KMS-11 (cell line): ENCODE measurements around the gene PKD1.

Experiments used
- H2AFZ ChIP-seq: fragments of 200-600 bp; sonication (generic); 2 replicates; pipeline ENCODE4 v1.6.1; 2016; ENCODE audit warnings: antibody characterized with exemption, mixed run types, low read depth
- H3K27ac ChIP-seq: fragments of 200-600 bp; sonication (generic); 2 replicates; pipeline ENCODE4 v1.6.1; 2016; ENCODE audit warnings: mild to moderate bottlenecking, mixed run types
- H3K27me3 ChIP-seq: fragments of 200-600 bp; sonication (generic); 2 replicates; pipeline ENCODE4 v1.6.1; 2017; ENCODE audit warnings: mild to moderate bottlenecking, low read depth, mixed run types, moderate library complexity; ENCODE audit not compliant: insufficient read depth
- H3K36me3 ChIP-seq: fragments of 200-600 bp; sonication (generic); 2 replicates; pipeline ENCODE4 v1.6.1; 2017; ENCODE audit warnings: mild to moderate bottlenecking, mixed run types; ENCODE audit not compliant: insufficient read depth
- H3K4me1 ChIP-seq: fragments of 200-600 bp; sonication (generic); 2 replicates; pipeline ENCODE4 v1.6.1; 2016; ENCODE audit warnings: mild to moderate bottlenecking, low read depth, mixed run types; ENCODE audit not compliant: poor library complexity, severe bottlenecking
- H3K4me2 ChIP-seq: fragments of 200-600 bp; sonication (generic); 2 replicates; pipeline ENCODE4 v1.7.0; 2016; ENCODE audit warnings: mild to moderate bottlenecking, mixed run types
- H3K4me3 ChIP-seq: fragments of 200-600 bp; sonication (generic); IDR thresholded peaks from 2 replicates; pipeline ENCODE4 v1.6.1; 2017; ENCODE audit warnings: low read depth, low read length, mixed read lengths; ENCODE audit not compliant: insufficient read depth
- H3K79me2 ChIP-seq: fragments of 200-600 bp; sonication (generic); 2 replicates; pipeline ENCODE4 v1.6.1; 2016; ENCODE audit warnings: low read depth, mixed run types; ENCODE audit not compliant: insufficient read depth
- H3K9ac ChIP-seq: fragments of 200-600 bp; sonication (generic); 2 replicates; pipeline ENCODE4 v1.6.1; 2016; ENCODE audit warnings: mild to moderate bottlenecking, mixed run types
- H4K20me1 ChIP-seq: fragments of 200-600 bp; sonication (generic); 2 replicates; pipeline ENCODE4 v1.6.1; 2016; ENCODE audit warnings: mild to moderate bottlenecking, mixed run types; ENCODE audit not compliant: insufficient read depth
- CTCF ChIP-seq: fragments of 200-600 bp; sonication (generic); conservative IDR thresholded peaks from 2 replicates; pipeline ENCODE4 v1.6.1; 2017; ENCODE audit warnings: low read depth, mild to moderate bottlenecking, antibody characterized with exemption, low read length, moderate library complexity, mixed read lengths

The PKD1 gene

GRCh38 chr16:2167068-2167638 lies 31.5 kb upstream of the PKD1 start:
- TF ChIP-seq CTCF = no peak
- Histone ChIP-seq H3K27me3 (no peaks in the 10 kb centered on the region), H3K4me3 (no peak overlapping the region), H3K36me3 (no peaks in the 10 kb centered on the region), H3K27ac (no peak overlapping the region), H3K9ac (no peak overlapping the region), H2AFZ (no peak overlapping the region), H3K79me2 (peaks cover 18% of the 10 kb centered on the region; the same call in 1 of the 2 replicates), H3K4me2 (no peak overlapping the region), H4K20me1 (no peaks in the 10 kb centered on the region), H3K4me1 (peaks cover 11% of the 10 kb centered on the region)

GRCh38 chr16:2166263-2167067 lies 30.8 kb upstream of the PKD1 start:
- Histone ChIP-seq H3K79me2 (peaks cover 25% of the 10 kb centered on the region; the same call in 1 of the 2 replicates), H3K36me3 (no peaks in the 10 kb centered on the region), H3K4me2 (no peak overlapping the region), H3K4me3 (no peak overlapping the region), H3K9ac (no peak overlapping the region), H3K27ac (no peak overlapping the region), H3K4me1 (peaks cover 11% of the 10 kb centered on the region), H4K20me1 (no peaks in the 10 kb centered on the region), H3K27me3 (no peaks in the 10 kb centered on the region), H2AFZ (no peak overlapping the region)
- TF ChIP-seq CTCF = no peak

GRCh38 chr16:2165861-2166260 lies 30.2 kb upstream of the PKD1 start:
- TF ChIP-seq CTCF = no peak
- Histone ChIP-seq H3K4me3 (no peak overlapping the region), H3K4me1 (peaks cover 11% of the 10 kb centered on the region), H4K20me1 (no peaks in the 10 kb centered on the region), H2AFZ (no peak overlapping the region), H3K4me2 (no peak overlapping the region), H3K27me3 (no peaks in the 10 kb centered on the region), H3K27ac (no peak overlapping the region), H3K79me2 (peaks cover 28% of the 10 kb centered on the region; the same call in 1 of the 2 replicates), H3K36me3 (no peaks in the 10 kb centered on the region), H3K9ac (no peak overlapping the region)

- H2AFZ ChIP-seq = no peak overlapping the region
- H3K36me3 ChIP-seq = no peaks in the 10 kb centered on the region
- H3K4me3 ChIP-seq = no peak overlapping the region
- H3K27me3 ChIP-seq = no peaks in the 10 kb centered on the region
- H3K4me2 ChIP-seq = no peak overlapping the region
- peaks cover 10% of the 10 kb centered on the region for H3K4me1 ChIP-seq
- no peaks in the 10 kb centered on the region for H4K20me1 ChIP-seq
- TF ChIP-seq CTCF = no peak
- H3K27ac ChIP-seq = no peak overlapping the region
- H3K9ac ChIP-seq = no peak overlapping the region
- H3K79me2 ChIP-seq = peaks cover 46% of the 10 kb centered on the region
These were observed 27.6 kb upstream of the PKD1 start for GRCh38 chr16:2163211-2163881.
